ENCODE results near the gene ZNF358.

Gene ZNF358

DNA sequence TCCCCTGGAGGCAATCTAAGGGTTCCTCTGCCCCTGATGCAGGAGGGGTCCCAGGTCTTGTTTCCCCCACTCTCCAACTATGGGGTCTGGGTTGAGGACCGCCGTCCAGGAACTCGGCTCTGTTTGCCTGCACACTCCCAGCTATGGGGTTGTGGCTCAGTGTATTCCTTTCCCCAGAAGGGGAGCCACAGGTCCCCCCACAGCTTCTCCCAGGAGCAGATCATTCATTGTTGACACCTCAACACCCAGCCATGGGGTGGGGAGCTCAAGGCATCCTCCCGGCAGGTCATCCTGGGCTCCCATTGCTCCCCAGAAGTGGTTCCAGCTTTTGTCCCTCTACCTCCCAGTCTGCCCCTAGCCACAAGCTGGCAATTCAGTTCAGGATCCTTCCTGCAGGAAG, 975 bp downstream of the ZNF358 start:
- Histone ChIP-seq H3K27me3 (replicated peaks; ENCODE audit: control insufficient read depth, insufficient read depth, low read length) (peaks cover 2% of the 10 kb centered on the region), H3K4me3 (replicated peaks; ENCODE audit: low read depth, low read length) (no peak overlapping the region), H3K36me3 (ENCODE audit: control insufficient read depth, insufficient read depth, low read length) (no peaks in the 10 kb centered on the region)
- TF ChIP-seq, protein P1, sequence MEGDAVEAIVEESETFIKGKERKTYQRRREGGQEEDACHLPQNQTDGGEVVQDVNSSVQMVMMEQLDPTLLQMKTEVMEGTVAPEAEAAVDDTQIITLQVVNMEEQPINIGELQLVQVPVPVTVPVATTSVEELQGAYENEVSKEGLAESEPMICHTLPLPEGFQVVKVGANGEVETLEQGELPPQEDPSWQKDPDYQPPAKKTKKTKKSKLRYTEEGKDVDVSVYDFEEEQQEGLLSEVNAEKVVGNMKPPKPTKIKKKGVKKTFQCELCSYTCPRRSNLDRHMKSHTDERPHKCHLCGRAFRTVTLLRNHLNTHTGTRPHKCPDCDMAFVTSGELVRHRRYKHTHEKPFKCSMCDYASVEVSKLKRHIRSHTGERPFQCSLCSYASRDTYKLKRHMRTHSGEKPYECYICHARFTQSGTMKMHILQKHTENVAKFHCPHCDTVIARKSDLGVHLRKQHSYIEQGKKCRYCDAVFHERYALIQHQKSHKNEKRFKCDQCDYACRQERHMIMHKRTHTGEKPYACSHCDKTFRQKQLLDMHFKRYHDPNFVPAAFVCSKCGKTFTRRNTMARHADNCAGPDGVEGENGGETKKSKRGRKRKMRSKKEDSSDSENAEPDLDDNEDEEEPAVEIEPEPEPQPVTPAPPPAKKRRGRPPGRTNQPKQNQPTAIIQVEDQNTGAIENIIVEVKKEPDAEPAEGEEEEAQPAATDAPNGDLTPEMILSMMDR (IDR thresholded peaks at IDR 0.05; ENCODE audit: insufficient read depth, low read length, poor library complexity, severe bottlenecking) = no peak
- DNase-seq (ENCODE audit: extremely low read depth, insufficient read length) = no peak

DNA sequence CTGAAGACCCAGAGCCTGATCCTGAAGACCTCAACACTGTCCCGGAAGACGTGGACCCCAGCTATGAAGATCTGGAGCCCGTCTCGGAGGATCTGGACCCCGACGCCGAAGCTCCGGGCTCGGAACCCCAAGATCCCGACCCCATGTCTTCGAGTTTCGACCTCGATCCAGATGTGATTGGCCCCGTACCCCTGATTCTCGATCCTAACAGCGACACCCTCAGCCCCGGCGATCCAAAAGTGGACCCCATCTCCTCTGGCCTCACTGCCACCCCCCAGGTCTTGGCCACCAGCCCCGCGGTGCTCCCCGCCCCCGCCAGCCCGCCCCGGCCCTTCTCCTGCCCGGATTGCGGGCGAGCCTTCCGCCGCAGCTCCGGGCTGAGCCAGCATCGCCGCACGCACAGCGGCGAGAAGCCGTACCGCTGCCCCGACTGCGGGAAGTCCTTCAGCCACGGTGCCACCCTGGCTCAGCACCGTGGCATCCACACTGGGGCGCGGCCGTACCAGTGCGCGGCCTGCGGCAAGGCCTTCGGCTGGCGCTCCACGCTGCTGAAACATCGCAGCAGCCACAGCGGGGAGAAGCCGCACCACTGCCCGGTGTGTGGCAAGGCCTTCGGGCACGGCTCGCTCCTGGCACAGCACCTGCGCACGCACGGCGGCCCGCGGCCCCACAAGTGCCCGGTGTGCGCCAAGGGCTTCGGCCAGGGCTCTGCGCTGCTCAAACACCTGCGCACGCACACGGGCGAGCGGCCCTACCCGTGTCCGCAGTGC, 3.6 kb downstream of the ZNF358 start:
- Histone ChIP-seq H3K27me3 (replicated peaks; ENCODE audit: control insufficient read depth, insufficient read depth, low read length) (peaks cover 2% of the 10 kb centered on the region), H3K4me3 (replicated peaks; ENCODE audit: low read depth, low read length) (no peak overlapping the region), H3K36me3 (ENCODE audit: control insufficient read depth, insufficient read depth, low read length) (no peaks in the 10 kb centered on the region)
- DNase-seq (ENCODE audit: extremely low read depth, insufficient read length) = no peak
- TF ChIP-seq, protein P1 (IDR thresholded peaks at IDR 0.05; ENCODE audit: insufficient read depth, low read length, poor library complexity, severe bottlenecking) = no peak

DNA sequence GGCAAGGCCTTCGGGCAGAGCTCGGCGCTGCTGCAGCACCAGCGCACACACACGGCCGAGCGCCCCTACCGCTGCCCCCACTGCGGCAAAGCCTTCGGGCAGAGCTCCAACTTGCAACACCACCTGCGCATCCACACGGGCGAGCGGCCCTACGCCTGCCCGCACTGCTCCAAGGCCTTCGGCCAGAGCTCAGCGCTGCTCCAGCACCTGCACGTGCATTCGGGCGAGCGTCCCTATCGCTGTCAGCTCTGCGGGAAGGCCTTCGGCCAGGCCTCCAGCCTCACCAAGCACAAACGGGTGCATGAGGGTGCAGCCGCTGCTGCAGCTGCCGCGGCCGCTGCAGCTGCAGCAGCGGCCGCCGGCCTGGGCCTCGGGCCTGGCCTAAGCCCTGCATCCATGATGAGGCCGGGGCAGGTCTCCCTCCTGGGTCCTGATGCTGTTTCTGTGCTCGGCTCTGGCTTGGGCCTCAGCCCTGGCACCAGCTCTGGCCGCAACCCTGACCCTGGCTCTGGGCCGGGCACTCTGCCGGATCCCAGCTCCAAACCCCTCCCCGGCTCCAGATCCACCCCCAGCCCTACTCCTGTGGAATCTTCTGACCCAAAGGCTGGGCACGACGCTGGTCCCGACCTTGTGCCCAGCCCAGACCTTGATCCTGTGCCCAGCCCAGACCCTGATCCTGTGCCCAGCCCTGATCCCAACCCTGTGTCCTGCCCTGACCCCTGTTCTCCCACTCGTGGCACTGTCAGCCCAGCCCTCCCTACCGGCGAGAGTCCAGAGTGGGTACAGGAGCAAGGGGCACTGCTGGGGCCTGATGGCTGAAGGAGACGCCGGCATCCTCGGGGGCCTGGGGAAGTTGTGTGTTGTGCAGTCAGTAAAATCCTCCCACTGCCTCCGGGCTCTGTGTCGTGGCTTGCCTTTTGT, 4.5 kb downstream of the ZNF358 start:
- H3K36me3 ChIP-seq (ENCODE audit: control insufficient read depth, insufficient read depth, low read length) = no peaks in the 10 kb centered on the region
- TF ChIP-seq, protein P1 (IDR thresholded peaks at IDR 0.05; ENCODE audit: insufficient read depth, low read length, poor library complexity, severe bottlenecking) = no peak
- H3K4me3 ChIP-seq (replicated peaks; ENCODE audit: low read depth, low read length) = no peak overlapping the region
- no peak for DNase-seq (ENCODE audit: extremely low read depth, insufficient read length)
- peaks cover 1% of the 10 kb centered on the region for H3K27me3 ChIP-seq (replicated peaks; ENCODE audit: control insufficient read depth, insufficient read depth, low read length)

DNA sequence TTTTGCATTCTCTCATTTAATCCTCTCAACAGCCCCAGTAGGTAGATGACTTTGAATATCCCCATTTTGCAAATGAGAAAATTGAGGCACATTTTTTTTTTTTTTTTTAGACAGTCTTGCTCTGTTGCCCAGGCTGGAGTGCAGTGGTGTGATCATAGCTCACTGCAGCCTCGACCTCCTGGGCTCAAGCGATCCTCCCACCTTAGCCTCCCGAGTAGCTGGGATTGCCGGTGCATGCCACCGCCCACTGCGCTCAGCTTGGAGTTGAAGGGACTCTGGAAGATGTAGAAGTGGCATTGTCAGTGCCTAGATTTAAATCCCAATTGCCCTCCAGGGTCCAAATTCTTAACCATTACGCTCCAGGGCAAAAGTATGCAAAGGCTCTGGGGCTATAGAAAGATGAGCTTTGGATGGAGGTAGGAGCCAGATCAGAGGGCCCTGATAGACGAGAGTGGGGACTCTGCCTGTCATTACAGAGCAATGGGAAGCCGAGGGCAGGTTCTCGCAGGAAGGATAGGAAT, 5.7 kb downstream of the ZNF358 start:
- no peak overlapping the region for H3K4me3 ChIP-seq (replicated peaks; ENCODE audit: low read depth, low read length)

DNA sequence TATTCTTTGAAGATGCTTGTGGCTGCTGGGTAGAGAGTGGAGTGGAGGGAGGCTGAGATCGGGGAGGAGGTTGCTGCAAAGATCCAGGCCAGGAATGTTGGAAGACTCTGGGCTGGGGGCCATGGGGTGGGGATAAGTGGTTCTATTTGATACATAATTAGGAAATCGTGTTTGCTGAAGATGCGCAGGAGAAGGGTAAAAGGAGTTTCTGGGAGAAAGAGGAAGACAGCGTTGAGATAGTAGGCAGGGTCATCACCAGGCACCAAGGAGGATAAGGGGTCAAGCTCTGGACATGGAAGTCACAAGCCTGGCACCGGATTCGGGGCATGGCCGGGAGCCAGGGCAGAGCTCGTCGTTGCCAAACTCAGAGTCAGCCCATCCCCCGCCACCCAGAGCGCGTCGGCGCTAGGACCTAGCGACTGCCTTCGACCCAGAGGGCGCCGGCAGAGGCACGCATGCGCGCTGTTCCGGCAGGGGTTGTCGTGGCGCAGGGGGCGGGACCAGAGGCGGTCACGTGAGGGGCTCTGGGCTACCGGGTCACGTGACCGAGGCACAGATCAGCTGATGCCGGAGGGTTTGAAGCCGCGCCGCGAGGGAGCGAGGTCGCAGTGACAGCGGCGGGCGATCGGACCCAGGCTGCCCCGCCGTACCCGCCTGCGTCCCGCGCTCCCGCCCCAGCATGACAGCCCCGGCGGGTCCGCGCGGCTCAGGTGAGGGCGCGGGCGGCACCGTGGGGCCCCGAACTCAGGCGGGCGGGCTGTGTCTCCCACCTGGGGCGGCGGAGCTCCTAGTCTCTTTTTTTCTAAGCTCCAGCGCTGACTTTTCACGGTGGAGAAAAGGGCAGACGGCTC, 6.4 kb downstream of the ZNF358 start, which contains the start of gene MCOLN1:
MCOLN1 (plus strand) TSS at position 553 of the 851 bp plus-strand sequence; CDS start at position 680, 127 bp downstream.
- Histone ChIP-seq H3K27me3 (replicated peaks; ENCODE audit: control insufficient read depth, insufficient read depth, low read length) (no peaks in the 10 kb centered on the region), H3K4me3 (replicated peaks; ENCODE audit: low read depth, low read length) (peak within 1 kb of the TSS; percentile 72), H3K36me3 (ENCODE audit: control insufficient read depth, insufficient read depth, low read length) (no peaks in the 10 kb centered on the region)
- peak; percentile 97 for DNase-seq (ENCODE audit: extremely low read depth, insufficient read length)
- TF ChIP-seq, protein P1 (IDR thresholded peaks at IDR 0.05; ENCODE audit: insufficient read depth, low read length, poor library complexity, severe bottlenecking) = no peak

More for the DNA sequence above, 5.7 kb downstream of the ZNF358 start:
- DNase-seq (ENCODE audit: extremely low read depth, insufficient read length) = no peak
- Histone ChIP-seq H3K27me3 (replicated peaks; ENCODE audit: control insufficient read depth, insufficient read depth, low read length) (no peaks in the 10 kb centered on the region; the same call in 1 of the 2 replicates), H3K36me3 (ENCODE audit: control insufficient read depth, insufficient read depth, low read length) (no peaks in the 10 kb centered on the region)
- TF ChIP-seq, protein P1 (IDR thresholded peaks at IDR 0.05; ENCODE audit: insufficient read depth, low read length, poor library complexity, severe bottlenecking) = no peak

Data from GM06990 (cell line).